H9 (cell line): ENCODE data around the gene RAPSN. TPM values are rescaled to one million over a fixed set of nuclear protein-coding genes. Genes with fewer than 3 reads are reported as not detected.

Source experiments
- DNase-seq: peaks from one replicate; pipeline ENCODE4 v3.0.0-alpha.2; 2017
- H2AFZ ChIP-seq: one replicate; pipeline ENCODE4 v1.6.1; 2013; ENCODE audit warnings: mild to moderate bottlenecking, low read length, control low read depth, moderate library complexity
- H2AK5ac ChIP-seq: 2 replicates; pipeline ENCODE4 v1.6.1; 2013; ENCODE audit warnings: low read length, control low read depth, mixed read lengths; ENCODE audit not compliant: insufficient read length
- H2BK120ac ChIP-seq: one replicate; pipeline ENCODE4 v1.6.1; 2013; ENCODE audit warnings: low read depth, mild to moderate bottlenecking, low read length, control low read depth, inconsistent platforms; ENCODE audit not compliant: poor library complexity, severe bottlenecking
- H2BK12ac ChIP-seq: 2 replicates; pipeline ENCODE4 v1.6.1; 2013; ENCODE audit warnings: low read length, control low read depth, mixed read lengths, low read depth; ENCODE audit not compliant: insufficient read length
- H2BK15ac ChIP-seq: 2 replicates; pipeline ENCODE4 v1.6.1; 2013; ENCODE audit warnings: low read depth, low read length, control low read depth
- H2BK20ac ChIP-seq: one replicate; pipeline ENCODE4 v1.6.1; 2013; ENCODE audit warnings: low read depth, mild to moderate bottlenecking, low read length, control low read depth, inconsistent platforms; ENCODE audit not compliant: poor library complexity, severe bottlenecking
- H2BK5ac ChIP-seq: 2 replicates; pipeline ENCODE4 v1.6.1; 2013; ENCODE audit warnings: low read length, control low read depth, mixed read lengths; ENCODE audit not compliant: insufficient read length
- H3K14ac ChIP-seq: 2 replicates; pipeline ENCODE4 v1.6.1; 2013; ENCODE audit warnings: low read length, control low read depth; ENCODE audit not compliant: insufficient read depth
- H3K18ac ChIP-seq: 2 replicates; pipeline ENCODE4 v1.6.1; 2013; ENCODE audit warnings: low read depth, mild to moderate bottlenecking, mixed read lengths, low read length, control low read depth; ENCODE audit not compliant: insufficient read length
- H3K23ac ChIP-seq: 2 replicates; pipeline ENCODE4 v1.6.1; 2013; ENCODE audit warnings: low read length, control low read depth, mixed read lengths, low read depth; ENCODE audit not compliant: insufficient read length
- H3K23me2 ChIP-seq: 2 replicates; pipeline ENCODE4 v1.6.1; 2013; ENCODE audit warnings: low read depth, mild to moderate bottlenecking, mixed read lengths, low read length, control low read depth; ENCODE audit not compliant: insufficient read length, poor library complexity, severe bottlenecking
- H3K27ac ChIP-seq: 2 replicates; pipeline ENCODE4 v1.5.1; 2013; ENCODE audit warnings: low read length, control low read depth, mixed read lengths, low read depth; ENCODE audit not compliant: insufficient read length
- H3K27me3 ChIP-seq: 2 replicates; pipeline ENCODE4 v1.6.1; 2013; ENCODE audit warnings: low read length, control low read depth, inconsistent platforms; ENCODE audit not compliant: insufficient read depth
- H3K4ac ChIP-seq: 2 replicates; pipeline ENCODE4 v1.6.1; 2013; ENCODE audit warnings: low read depth, mild to moderate bottlenecking, control low read depth, inconsistent platforms, low read length, moderate library complexity
- H3K4me1 ChIP-seq: 2 replicates; pipeline ENCODE4 v1.6.1; 2013; ENCODE audit warnings: low read length, control low read depth, inconsistent platforms; ENCODE audit not compliant: insufficient read depth
- H3K4me2 ChIP-seq: 2 replicates; pipeline ENCODE4 v1.6.1; 2013; ENCODE audit warnings: low read length, control low read depth, mixed read lengths; ENCODE audit not compliant: insufficient read length, insufficient read depth
- H3K56ac ChIP-seq: 2 replicates; pipeline ENCODE4 v1.6.1; 2013; ENCODE audit warnings: low read depth, mild to moderate bottlenecking, mixed read lengths, low read length, control low read depth; ENCODE audit not compliant: insufficient read length
- H3K79me1 ChIP-seq: 2 replicates; pipeline ENCODE4 v1.6.1; 2013; ENCODE audit warnings: low read depth, mild to moderate bottlenecking, moderate library complexity, low read length, control low read depth, inconsistent platforms; ENCODE audit not compliant: insufficient read depth, poor library complexity, severe bottlenecking
- H3K79me2 ChIP-seq: 2 replicates; pipeline ENCODE4 v1.6.1; 2013; ENCODE audit warnings: low read length, control low read depth, inconsistent platforms; ENCODE audit not compliant: insufficient read depth
- H3K9ac ChIP-seq: 2 replicates; pipeline ENCODE4 v1.6.1; 2013; ENCODE audit warnings: low read length, control low read depth, mixed read lengths; ENCODE audit not compliant: insufficient read length; ENCODE audit errors: extremely low read depth
- H3K9me3 ChIP-seq: one replicate; pipeline ENCODE4 v1.6.1; 2013; ENCODE audit warnings: low read depth, low read length, inconsistent platforms; ENCODE audit not compliant: control insufficient read depth
- H3T11ph ChIP-seq: one replicate; pipeline ENCODE4 v1.6.1; 2013; ENCODE audit warnings: mild to moderate bottlenecking, low read length, control low read depth, inconsistent platforms
- H4K20me1 ChIP-seq: one replicate; pipeline ENCODE4 v1.6.1; 2013; ENCODE audit not compliant: control insufficient read depth, insufficient read length, insufficient read depth
- H4K5ac ChIP-seq: 2 replicates; pipeline ENCODE4 v1.6.1; 2013; ENCODE audit warnings: low read depth, mild to moderate bottlenecking, mixed read lengths, low read length, control low read depth; ENCODE audit not compliant: insufficient read length
- H4K8ac ChIP-seq: replicated peaks from 2 replicates; pipeline ENCODE4 v1.6.1; 2013; ENCODE audit warnings: low read length, control low read depth, mixed read lengths, low read depth; ENCODE audit not compliant: insufficient read length
- H4K91ac ChIP-seq: 2 replicates; pipeline ENCODE4 v1.6.1; 2013; ENCODE audit warnings: low read depth, mild to moderate bottlenecking, moderate library complexity, mixed read lengths, low read length, control low read depth; ENCODE audit not compliant: insufficient read length
- H3K27ac Mint-ChIP-seq, 3 experiments: 2 replicates in 2 of 3; 3 replicates in 1 of 3; pipeline ENCODE4 v1.8.0; 2020 to 2021; ENCODE audit warnings: mixed read lengths in 3 of 3, mild to moderate bottlenecking in 1 of 3, moderate library complexity in 1 of 3
- H3K27me3 Mint-ChIP-seq: 2 replicates; pipeline ENCODE4 v1.8.0; 2021; ENCODE audit warnings: low read depth, mild to moderate bottlenecking, moderate library complexity, mixed read lengths
- H3K36me3 Mint-ChIP-seq, 3 experiments: 2 replicates in 2 of 3; 3 replicates in 1 of 3; pipeline ENCODE4 v1.8.0; 2020 to 2021; ENCODE audit warnings: low read depth in 3 of 3, mixed read lengths in 3 of 3; ENCODE audit not compliant: insufficient read depth in 1 of 3
- H3K4me1 Mint-ChIP-seq, 2 experiments: 2 replicates each; pipeline ENCODE4 v1.8.0; 2020; ENCODE audit warnings: mixed read lengths in 2 of 2
- H3K4me3 Mint-ChIP-seq, 2 experiments: 2 replicates in 1 of 2; 3 replicates in 1 of 2; pipeline ENCODE4 v1.8.0; 2020 to 2021; ENCODE audit warnings: mild to moderate bottlenecking in 2 of 2, mixed read lengths in 2 of 2, moderate library complexity in 1 of 2
- H3K9me3 Mint-ChIP-seq, 2 experiments: 2 replicates in 1 of 2; 3 replicates in 1 of 2; pipeline ENCODE4 v1.8.0; 2020; ENCODE audit warnings: mild to moderate bottlenecking in 2 of 2, mixed read lengths in 2 of 2, moderate library complexity in 1 of 2
- CTCF ChIP-seq: fragments of 200-600 bp; sonication (generic); conservative IDR thresholded peaks from 3 replicates; pipeline ENCODE4 v1.8.0; 2021; ENCODE audit warnings: antibody characterized with exemption, mild to moderate bottlenecking
- WGBS: extraction: QIAGEN DNeasy Blood & Tissue Kit; methylation state at CpG from one replicate; pipeline ENCODE4 v1.1.7; 2013; ENCODE audit warnings: missing lambda C conversion rate, low lambda C conversion rate, mixed read lengths; ENCODE audit not compliant: insufficient read length; ENCODE audit errors: extremely low coverage; 5-methylcytosine and 5-hydroxymethylcytosine counted together
- total RNA-seq: library from RNA; stranded (reverse); gene quantifications from 2 replicates; pipeline ENCODE4 v1.2.1, GENCODE V29; 2021

Gene RAPSN
- total RNA-seq, 1 experiment from 2014 or later = 0.48 TPM

GRCh38 chr11:47460571-47461235 lies 11.8 kb upstream of the RAPSN start:
- no peak overlapping the region for H2AFZ ChIP-seq
- no peak overlapping the region for H2BK20ac ChIP-seq
- WGBS = no CpG with 5 or more reads among the region's 2 CpGs
- no peak overlapping the region for H3K18ac ChIP-seq
- H3K9me3 Mint-ChIP-seq = no peaks in the 10 kb centered on the region
- no peak overlapping the region for H2BK5ac ChIP-seq
- H2AK5ac ChIP-seq = no peak overlapping the region
- no peak overlapping the region for H4K8ac ChIP-seq
- H3K14ac ChIP-seq = no peak overlapping the region
- no peak overlapping the region for H3K4me3 Mint-ChIP-seq
- no peak overlapping the region for H4K5ac ChIP-seq
- no peaks in the 10 kb centered on the region for H4K20me1 ChIP-seq
- no peaks in the 10 kb centered on the region for H3K27me3 ChIP-seq
- H3K56ac ChIP-seq = no peak overlapping the region
- DNase-seq = no peak
- peak overlapping the region; percentile 48 to 59 (median 58); a peak in 5 of 7 replicates for H3K27ac Mint-ChIP-seq
- peaks cover 0 to 18% (median 6%) of the 10 kb centered on the region in 3 experiments; a peak in 6 of 7 replicates for H3K36me3 Mint-ChIP-seq
- no peaks in the 10 kb centered on the region for H3K79me1 ChIP-seq
- no peak overlapping the region for H3K23ac ChIP-seq
- no peak overlapping the region for H3T11ph ChIP-seq
- no peaks in the 10 kb centered on the region for H3K4me1 ChIP-seq
- H3K27ac ChIP-seq = no peak overlapping the region
- no peak overlapping the region for H2BK15ac ChIP-seq
- H3K27me3 Mint-ChIP-seq = no peaks in the 10 kb centered on the region; the same call in none of the 2 replicates
- no peaks in the 10 kb centered on the region for H3K23me2 ChIP-seq
- peaks cover 11 to 16% of the 10 kb centered on the region in 2 experiments for H3K4me1 Mint-ChIP-seq
- no peak overlapping the region for H4K91ac ChIP-seq
- no peak overlapping the region for H3K9ac ChIP-seq
- H3K4me2 ChIP-seq = no peak overlapping the region
- no peaks in the 10 kb centered on the region for H3K79me2 ChIP-seq
- no peaks in the 10 kb centered on the region for H3K9me3 ChIP-seq
- H2BK12ac ChIP-seq = no peak overlapping the region
- H3K4ac ChIP-seq = no peak overlapping the region
- H2BK120ac ChIP-seq = no peak overlapping the region
- TF ChIP-seq CTCF = no peak
